HS-5 (cell line): Measurements from ENCODE around the gene ANKRD31.
"Not testable (repeated sequence)": the region's sequence is repeated elsewhere in the genome, so short reads cannot be mapped to it uniquely, and the experiment has no call there.

Source experiments
- DNase-seq: peaks from one replicate; pipeline ENCODE4 v3.0.0-alpha.2; 2012; ENCODE audit warnings: low read depth

The ANKRD31 gene, protein sequence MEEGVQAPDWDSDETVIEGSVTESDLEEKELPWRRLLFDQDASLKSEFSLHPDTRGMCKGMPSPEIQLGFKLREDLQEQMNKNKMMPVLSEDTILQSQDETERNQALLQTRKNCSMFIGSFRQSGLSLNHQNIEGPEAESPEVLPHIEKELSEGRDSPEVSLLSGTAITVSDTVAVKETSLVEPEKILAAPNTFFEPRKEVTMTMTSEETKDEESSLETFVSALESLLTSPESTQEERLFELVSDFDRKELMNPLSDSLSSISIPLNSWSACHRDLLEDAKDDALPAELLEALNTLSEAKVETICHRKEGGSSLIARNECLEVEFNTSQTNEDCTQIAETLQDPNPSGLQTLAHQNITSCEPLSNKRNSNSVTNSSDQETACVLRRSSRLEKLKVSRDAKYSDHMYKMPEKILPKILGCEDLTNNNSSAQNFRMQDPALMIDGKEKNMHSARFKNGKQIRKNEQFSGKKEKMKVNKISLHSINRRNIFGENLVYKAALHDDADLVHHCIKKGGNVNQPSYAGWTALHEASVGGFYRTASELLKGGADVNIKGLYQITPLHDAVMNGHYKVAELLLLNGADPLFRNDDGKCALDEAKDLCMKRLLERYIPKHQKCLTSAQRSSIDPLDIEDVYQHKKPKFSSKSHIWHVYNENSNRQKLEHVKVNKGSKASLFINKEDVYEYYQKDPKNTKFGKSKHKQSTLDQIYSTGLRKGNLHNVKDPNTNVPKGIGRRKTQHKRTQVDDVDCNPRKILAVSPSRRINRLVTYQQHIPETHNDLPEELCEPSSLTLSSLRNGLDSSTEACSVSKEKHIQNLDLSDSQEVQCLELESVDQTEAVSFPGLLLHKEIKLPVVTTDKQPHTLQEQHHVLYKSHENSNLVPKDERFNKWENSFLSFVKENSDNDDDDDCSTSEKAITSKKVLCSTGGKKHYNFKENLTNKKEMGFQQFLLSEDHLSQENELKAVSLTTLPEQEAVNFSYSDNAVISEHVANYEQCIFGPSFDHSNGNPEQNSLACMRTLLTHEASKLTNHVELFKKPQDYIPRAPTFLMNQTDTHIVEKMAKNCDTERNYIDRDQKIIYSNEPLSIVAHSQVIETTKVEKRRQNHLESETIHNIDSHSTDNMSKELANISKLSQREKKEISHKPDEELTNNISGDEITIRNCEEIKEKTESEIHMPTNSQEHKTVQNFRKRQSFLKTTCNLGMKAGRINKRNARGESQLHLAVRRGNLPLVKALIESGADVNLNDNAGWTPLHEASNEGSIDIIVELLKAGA (N-terminal part only)

GRCh38 chr5:75236322-75237316, at the start of gene ANKRD31:
ANKRD31 (minus strand) TSS chr5:75236878; CDS start chr5:75236686, 192 bp downstream.
- peak; percentile 32 for DNase-seq

DNA sequence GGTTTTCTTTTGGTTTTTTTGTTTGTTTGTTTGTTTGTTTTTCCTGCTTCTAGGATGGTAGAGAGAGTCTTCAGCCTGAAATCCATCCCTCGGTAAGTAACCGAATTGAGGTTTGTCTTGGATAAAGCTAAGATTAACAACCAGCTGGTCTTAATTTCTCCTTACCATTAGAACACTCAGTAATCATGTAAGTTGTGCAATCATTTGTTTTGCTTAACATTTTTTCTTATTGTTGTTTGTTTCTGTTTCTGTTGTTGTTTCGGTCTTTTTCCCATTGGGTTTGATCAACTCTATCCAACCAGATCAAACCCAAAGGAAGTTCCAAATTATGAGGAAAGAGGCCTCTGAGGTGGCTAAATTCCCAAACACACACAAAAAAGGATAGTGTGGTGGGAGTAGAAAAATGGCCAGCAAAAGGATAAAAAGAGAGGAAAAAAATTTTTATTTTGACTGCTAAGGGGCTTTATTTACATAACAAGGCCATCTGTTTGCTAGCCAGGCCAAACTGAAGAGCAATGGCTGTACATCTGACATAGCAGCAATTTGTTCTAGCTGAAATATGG, 49.6 kb upstream of the ANKRD31 start:
- DNase-seq: no peak

GRCh38 chr5:75282581-75282980, 45.9 kb upstream of the ANKRD31 start:
- no peak for DNase-seq

GRCh38 chr5:75281716-75282465, 45.2 kb upstream of the ANKRD31 start:
- DNase-seq: no peak

GRCh38 chr5:75279321-75279720, 42.6 kb upstream of the ANKRD31 start:
- DNase-seq: no peak

DNA sequence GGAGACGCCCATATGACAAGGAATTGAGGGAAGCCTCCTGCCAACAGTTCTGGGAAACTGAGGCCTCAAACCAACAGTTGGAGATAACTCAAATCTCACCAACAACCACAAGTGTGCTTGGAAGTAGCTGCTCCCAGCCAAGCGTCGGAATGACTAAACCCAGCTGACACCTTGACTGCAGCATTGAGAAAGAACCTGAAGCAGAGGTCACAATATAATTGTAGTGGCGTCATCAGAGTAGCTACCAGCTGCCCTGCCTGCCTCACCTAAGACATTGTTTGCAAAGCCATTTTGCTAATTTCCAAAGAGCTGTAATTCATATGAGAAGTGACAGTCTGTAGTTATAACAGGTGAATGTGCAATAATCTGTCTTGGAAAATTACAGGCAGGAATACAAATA, 40.8 kb upstream of the ANKRD31 start:
- DNase-seq: no peak

DNA sequence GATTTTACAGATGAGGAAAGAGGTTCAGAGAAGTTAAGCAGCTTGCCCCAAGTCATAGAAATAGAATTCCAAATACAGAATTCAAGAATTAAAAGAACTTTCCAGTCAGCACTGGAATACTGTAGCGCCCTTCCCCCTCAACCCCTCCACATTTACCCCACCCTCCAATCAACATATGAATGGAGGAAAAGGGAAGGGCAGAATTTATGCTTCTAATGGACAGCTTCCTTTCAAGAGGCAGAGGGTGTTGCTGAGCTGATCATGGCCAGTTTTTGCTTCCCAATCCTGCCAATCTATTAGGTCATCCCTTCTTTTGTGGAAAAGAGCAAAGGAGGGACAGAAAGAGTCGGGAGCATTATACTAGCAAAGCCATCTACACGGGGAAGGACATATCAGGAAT, 39.1 kb upstream of the ANKRD31 start:
- DNase-seq: no peak

DNA sequence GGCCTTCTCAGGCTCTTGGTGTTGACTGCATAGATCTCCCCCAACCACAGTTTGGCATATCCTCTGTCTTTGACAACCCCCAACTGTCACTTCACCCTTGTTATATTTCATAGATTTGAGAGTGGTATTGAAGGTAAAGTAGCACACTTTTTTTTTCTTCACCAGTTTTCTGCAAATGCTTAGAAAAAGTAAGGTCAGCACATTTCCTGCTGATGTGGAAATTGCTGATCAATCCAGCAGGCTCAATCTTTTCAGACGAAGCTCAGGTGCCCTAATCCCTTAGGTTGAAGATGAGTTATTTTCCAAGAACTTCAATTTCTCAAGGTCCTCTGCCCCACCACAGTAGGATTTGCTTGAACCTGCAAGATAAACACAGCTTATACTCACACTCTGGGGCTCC, 38.5 kb upstream of the ANKRD31 start:
- DNase-seq: no peak

DNA sequence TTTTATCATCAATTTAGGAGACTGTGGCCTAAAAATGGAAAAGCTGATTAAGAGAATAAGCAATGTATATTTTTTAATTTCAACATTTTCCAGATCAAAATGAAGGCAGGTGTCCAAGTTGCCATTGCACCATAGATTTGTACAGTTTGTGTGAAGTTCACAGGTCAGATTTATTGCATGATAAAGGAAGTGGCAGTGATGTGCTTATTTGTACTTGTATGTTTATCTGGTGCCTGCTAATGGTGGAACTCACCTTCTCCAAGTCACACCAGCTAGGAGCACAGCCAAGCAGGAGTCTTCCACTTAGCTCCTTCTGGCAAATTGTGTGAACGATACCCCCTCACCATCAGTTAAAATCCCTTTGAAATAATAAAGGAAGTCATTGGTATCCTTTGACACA, 37.8 kb upstream of the ANKRD31 start:
- DNase-seq: no peak

- DNase-seq: not testable (repeated sequence)
Measured at GRCh38 chr5:75270605-75271004, 33.9 kb upstream of the ANKRD31 start.

DNA sequence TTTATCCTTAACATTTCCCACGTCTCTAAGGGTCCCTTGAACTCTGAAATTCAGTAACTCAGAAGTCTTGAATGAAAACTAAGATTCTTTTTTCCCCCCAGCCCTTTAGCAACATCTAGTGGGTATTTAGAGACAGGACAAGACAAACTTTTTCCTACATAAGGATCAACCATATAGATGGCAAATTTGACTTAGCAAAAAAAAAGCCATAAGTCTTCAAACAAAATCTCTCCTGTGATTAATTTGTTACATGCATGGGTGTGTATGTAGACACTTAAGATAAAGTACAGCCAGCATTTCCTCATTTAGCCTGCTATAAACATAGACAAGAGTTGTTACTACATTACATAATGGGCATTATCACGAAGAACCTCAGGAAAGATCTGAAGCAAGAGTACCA, 29.1 kb upstream of the ANKRD31 start:
- peak; percentile 6 for DNase-seq

GRCh38 chr5:75262271-75262670, 25.6 kb upstream of the ANKRD31 start:
- DNase-seq: no peak

GRCh38 chr5:75260708-75261107, 24.0 kb upstream of the ANKRD31 start:
- no peak for DNase-seq

DNA sequence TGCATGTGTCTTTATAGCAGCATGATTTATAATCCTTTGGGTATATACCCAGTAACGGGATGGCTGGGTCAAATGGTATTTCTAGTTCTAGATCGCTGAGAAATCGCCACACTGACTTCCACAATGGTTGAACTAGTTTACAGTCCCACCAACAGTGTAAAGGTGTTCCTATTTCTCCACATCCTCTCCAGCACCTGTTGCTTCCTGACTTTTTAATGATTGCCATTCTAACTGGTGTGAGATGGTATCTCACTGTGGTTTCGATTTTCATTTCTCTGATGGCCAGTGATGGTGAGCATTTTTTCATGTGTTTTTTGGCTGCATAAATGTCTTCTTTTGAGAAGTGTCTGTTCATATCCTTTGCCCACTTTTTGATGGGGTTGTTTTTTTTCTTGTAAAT, 13.8 kb upstream of the ANKRD31 start:
- DNase-seq: not testable (repeated sequence)

GRCh38 chr5:75245023-75245422, 8.3 kb upstream of the ANKRD31 start:
- no peak for DNase-seq

GRCh38 chr5:75243510-75243909, 6.8 kb upstream of the ANKRD31 start:
- no peak for DNase-seq

GRCh38 chr5:75243100-75243499, 6.4 kb upstream of the ANKRD31 start:
- DNase-seq: no peak

- no peak for DNase-seq
Measured at GRCh38 chr5:75242067-75242466, 5.4 kb upstream of the ANKRD31 start.

DNA sequence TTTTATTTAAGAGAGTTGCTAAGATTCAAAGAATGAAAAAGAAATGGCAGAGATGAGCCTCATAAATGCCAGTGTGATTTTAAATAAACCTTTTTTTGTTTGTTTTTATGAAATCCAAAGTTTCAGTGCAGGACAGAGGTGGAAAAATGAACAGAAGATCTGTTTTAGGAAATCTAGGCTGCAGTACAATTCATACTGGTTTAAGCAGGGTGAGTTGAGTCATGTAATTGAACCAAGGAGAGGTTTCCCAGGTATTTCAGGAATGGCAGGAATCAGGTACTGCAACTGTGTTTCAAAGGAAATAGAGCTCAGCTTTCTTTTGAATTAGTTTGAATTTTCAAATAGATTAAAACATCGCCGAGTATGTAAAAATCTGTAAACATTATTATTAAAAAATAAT, 3.0 kb upstream of the ANKRD31 start:
- DNase-seq: no peak

GRCh38 chr5:75235711-75236110, 967 bp downstream of the ANKRD31 start:
- no peak for DNase-seq
